Hepatocyte (in vitro differentiated cells): Measurements from ENCODE around the gene PFN4.

Experiments
- EZH2 ChIP-seq: fragments of 200-600 bp; sonication (generic); IDR thresholded peaks from 2 replicates; pipeline ENCODE4 v1.6.1; 2016; ENCODE audit warnings: antibody characterized with exemption, mild to moderate bottlenecking, borderline replicate concordance
- TF ChIP-seq, protein P1 (sequence below): fragments of 200-600 bp; sonication (generic); IDR thresholded peaks from 2 replicates; pipeline ENCODE4 v1.5.1; 2016; ENCODE audit warnings: antibody characterized with exemption, mild to moderate bottlenecking; ENCODE audit not compliant: poor library complexity

DNA sequence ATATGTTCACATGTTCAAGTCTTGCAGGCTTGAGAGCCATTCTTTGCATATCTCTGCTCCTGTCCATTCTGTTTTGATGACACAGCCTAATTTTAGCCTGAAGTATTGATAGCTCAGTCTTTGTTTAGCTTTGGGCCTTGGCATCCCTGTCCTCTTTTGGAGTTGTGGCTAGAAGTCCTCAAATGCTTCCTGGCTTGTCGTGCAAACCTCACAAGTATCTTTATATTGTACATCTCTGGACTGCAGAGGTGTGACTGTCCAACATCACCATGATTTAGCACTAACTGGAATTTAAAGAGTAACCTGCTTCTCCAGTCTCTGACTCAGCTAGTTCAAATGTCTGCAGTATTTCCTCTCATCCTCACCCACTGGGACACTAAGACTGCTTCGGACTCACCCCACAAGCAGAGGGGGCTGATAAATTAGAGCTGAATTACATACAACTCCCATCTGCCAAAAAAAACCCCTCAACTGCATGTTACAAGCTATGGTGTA lies 11.7 kb downstream of the PFN4 start:
- TF ChIP-seq, protein P1, sequence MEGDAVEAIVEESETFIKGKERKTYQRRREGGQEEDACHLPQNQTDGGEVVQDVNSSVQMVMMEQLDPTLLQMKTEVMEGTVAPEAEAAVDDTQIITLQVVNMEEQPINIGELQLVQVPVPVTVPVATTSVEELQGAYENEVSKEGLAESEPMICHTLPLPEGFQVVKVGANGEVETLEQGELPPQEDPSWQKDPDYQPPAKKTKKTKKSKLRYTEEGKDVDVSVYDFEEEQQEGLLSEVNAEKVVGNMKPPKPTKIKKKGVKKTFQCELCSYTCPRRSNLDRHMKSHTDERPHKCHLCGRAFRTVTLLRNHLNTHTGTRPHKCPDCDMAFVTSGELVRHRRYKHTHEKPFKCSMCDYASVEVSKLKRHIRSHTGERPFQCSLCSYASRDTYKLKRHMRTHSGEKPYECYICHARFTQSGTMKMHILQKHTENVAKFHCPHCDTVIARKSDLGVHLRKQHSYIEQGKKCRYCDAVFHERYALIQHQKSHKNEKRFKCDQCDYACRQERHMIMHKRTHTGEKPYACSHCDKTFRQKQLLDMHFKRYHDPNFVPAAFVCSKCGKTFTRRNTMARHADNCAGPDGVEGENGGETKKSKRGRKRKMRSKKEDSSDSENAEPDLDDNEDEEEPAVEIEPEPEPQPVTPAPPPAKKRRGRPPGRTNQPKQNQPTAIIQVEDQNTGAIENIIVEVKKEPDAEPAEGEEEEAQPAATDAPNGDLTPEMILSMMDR: no peak
- no peak for TF ChIP-seq EZH2
